Measurements from ENCODE around the gene TEX29. TPM values are rescaled to one million over a fixed set of nuclear protein-coding genes. Genes with fewer than 3 reads are reported as not detected.

TEX29 gene
- total RNA-seq, result not detected in 2 replicates

GRCh38 chr13:111319998-111320911 is at the start of gene TEX29:
Gene TEX29 (plus strand): TSS chr13:111320642. CDS start chr13:111320891, 249 bp downstream.

Other genes starting within 250 kb of the TEX29 start
- 18.5 and 21.3 TPM in 2 replicates for gene ARHGEF7, start 205.3 kb upstream of the TEX29 start, total RNA-seq